ENCODE results near the gene ETV3. TPM values are rescaled to one million over a fixed set of nuclear protein-coding genes. Genes with fewer than 3 reads are reported as not detected.

Gene ETV3
- total and polyA plus RNA-seq, 2 of the 4 experiments (the other 2 are of a cell fraction): 6.4 to 14.7 TPM

DNA sequence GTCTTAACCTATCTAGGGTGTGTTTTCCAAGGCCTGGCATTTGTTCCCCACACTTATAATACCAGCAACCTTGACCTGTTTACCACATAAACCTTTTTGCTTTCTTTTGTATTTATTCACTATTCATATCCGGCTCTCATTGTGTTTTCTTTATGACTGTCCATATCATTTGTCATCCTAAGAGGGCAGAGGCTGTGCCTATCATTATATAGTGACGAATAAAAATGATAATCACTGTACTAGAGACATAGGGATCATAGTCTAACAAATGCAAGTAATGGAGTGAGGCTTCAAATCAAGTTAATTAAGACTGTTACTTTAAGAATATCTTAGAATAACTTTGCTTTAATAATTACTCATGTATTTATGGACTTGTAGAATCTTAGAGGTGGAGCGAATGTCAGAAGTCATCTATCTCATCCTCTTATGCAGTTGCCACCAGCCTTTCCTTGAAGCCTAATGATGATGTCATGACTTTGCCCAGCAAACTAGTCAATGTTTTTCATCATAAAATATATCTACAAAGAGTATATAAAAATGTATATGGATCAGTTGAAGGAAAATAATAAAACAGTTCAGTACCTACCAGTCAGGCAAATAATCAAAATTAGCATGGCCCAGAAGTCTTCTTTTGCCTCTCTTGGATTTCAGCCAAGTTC is 4.7 kb upstream of the ETV3 start:
- H3K18ac ChIP-seq (ENCODE audit: low read depth, low read length): no peak overlapping the region
- ChIA-PET CTCF (interaction anchor here (1.0 kb wide), 1 partner anchor 12 kb away, joined by 3 read pairs; no protein-coding TSS in a partner anchor), POLR2A (ENCODE audit: unreplicated experiment) (no interaction called here)
- H3K27me3 ChIP-seq (ENCODE audit: control insufficient read depth, insufficient read depth, low read length): no peaks in the 10 kb centered on the region
- no peak overlapping the region for H3K4me3 ChIP-seq (ENCODE audit: insufficient read depth, low read depth, low read length)
- dilution Hi-C loops (cut with HindIII; ENCODE audit: low sequenced_read_pairs, unreplicated experiment): no loop called here
- no peak overlapping the region for H3K56ac ChIP-seq (ENCODE audit: extremely low read depth, insufficient read depth, low read length)
- intact Hi-C loops (cut with micrococcal nuclease): no loop called here
- no peaks in the 10 kb centered on the region for H3K9me3 ChIP-seq (ENCODE audit: control insufficient read depth, insufficient read depth, low read length)
- no peak overlapping the region for H2BK120ac ChIP-seq (ENCODE audit: low read depth, low read length)
- BruUV-seq (replicated peaks): no TSS peak
- H3K36me3 ChIP-seq (ENCODE audit: control insufficient read depth, insufficient read depth, low read length): no peaks in the 10 kb centered on the region
- no peak overlapping the region for H2AK5ac ChIP-seq (ENCODE audit: low read depth, low read length)
- H2AK9ac ChIP-seq (replicated peaks; ENCODE audit: low read depth, low read length, poor library complexity): no peak overlapping the region
- H3K4me2 ChIP-seq (ENCODE audit: low read depth, low read length): no peak overlapping the region
- peaks cover 0 to 1% of the 10 kb centered on the region in 2 experiments; a peak in 1 of 4 replicates for H3K79me1 ChIP-seq (ENCODE audit: low read depth in 1 of 2, low read length in 2 of 2)
- H4K5ac ChIP-seq (ENCODE audit: low read depth, low read length): no peak overlapping the region
- no peak overlapping the region for H3K4ac ChIP-seq (ENCODE audit: low read depth, low read length)
- TF ChIP-seq RAD21 (IDR thresholded peaks at IDR 0.05; ENCODE audit: low read length): no peak
- TF ChIP-seq CEBPB (IDR thresholded peaks at IDR 0.05; ENCODE audit: low read depth, low read length): no peak
- TF ChIP-seq NFE2L2 (IDR thresholded peaks at IDR 0.05; ENCODE audit: low read depth, low read length): no peak
- no peak for TF ChIP-seq RCOR1 (IDR thresholded peaks at IDR 0.05; ENCODE audit: insufficient replicate concordance, low read length)
- no peak for TF ChIP-seq CHD1 (IDR thresholded peaks at IDR 0.05; ENCODE audit: low read depth, low read length)
- no peak for TF ChIP-seq RFX5 (IDR thresholded peaks at IDR 0.05; ENCODE audit: low read depth, low read length)
- TF ChIP-seq MAZ (IDR thresholded peaks at IDR 0.05; ENCODE audit: borderline replicate concordance, low read depth, low read length): no peak
- no peak for TF ChIP-seq MXI1 (IDR thresholded peaks at IDR 0.05; ENCODE audit: borderline replicate concordance, low read depth, low read length)
- TF ChIP-seq SMC3 (IDR thresholded peaks at IDR 0.05; ENCODE audit: low read depth, low read length): no peak
- TF ChIP-seq, protein P1, sequence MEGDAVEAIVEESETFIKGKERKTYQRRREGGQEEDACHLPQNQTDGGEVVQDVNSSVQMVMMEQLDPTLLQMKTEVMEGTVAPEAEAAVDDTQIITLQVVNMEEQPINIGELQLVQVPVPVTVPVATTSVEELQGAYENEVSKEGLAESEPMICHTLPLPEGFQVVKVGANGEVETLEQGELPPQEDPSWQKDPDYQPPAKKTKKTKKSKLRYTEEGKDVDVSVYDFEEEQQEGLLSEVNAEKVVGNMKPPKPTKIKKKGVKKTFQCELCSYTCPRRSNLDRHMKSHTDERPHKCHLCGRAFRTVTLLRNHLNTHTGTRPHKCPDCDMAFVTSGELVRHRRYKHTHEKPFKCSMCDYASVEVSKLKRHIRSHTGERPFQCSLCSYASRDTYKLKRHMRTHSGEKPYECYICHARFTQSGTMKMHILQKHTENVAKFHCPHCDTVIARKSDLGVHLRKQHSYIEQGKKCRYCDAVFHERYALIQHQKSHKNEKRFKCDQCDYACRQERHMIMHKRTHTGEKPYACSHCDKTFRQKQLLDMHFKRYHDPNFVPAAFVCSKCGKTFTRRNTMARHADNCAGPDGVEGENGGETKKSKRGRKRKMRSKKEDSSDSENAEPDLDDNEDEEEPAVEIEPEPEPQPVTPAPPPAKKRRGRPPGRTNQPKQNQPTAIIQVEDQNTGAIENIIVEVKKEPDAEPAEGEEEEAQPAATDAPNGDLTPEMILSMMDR (conservative IDR thresholded peaks at IDR 0.05; ENCODE audit: low read depth, low read length): no peak
- TF ChIP-seq FOS (IDR thresholded peaks at IDR 0.05; ENCODE audit: low read depth, low read length): no peak
- no peak for TF ChIP-seq MAFK (IDR thresholded peaks at IDR 0.05; ENCODE audit: low read depth, low read length)
- TF ChIP-seq, protein P2, sequence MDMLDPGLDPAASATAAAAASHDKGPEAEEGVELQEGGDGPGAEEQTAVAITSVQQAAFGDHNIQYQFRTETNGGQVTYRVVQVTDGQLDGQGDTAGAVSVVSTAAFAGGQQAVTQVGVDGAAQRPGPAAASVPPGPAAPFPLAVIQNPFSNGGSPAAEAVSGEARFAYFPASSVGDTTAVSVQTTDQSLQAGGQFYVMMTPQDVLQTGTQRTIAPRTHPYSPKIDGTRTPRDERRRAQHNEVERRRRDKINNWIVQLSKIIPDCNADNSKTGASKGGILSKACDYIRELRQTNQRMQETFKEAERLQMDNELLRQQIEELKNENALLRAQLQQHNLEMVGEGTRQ (IDR thresholded peaks at IDR 0.05; ENCODE audit: low read depth, low read length): no peak
- TF ChIP-seq, protein P3, sequence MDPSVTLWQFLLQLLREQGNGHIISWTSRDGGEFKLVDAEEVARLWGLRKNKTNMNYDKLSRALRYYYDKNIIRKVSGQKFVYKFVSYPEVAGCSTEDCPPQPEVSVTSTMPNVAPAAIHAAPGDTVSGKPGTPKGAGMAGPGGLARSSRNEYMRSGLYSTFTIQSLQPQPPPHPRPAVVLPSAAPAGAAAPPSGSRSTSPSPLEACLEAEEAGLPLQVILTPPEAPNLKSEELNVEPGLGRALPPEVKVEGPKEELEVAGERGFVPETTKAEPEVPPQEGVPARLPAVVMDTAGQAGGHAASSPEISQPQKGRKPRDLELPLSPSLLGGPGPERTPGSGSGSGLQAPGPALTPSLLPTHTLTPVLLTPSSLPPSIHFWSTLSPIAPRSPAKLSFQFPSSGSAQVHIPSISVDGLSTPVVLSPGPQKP (IDR thresholded peaks at IDR 0.05; ENCODE audit: borderline replicate concordance, low read depth, low read length): no peak
- TF ChIP-seq BHLHE40 (IDR thresholded peaks at IDR 0.05; ENCODE audit: low read depth, low read length): no peak
- TF ChIP-seq POLR2A (IDR thresholded peaks at IDR 0.05; ENCODE audit: low read depth, low read length): no peak
- H3K4me1 ChIP-seq (ENCODE audit: control insufficient read depth, insufficient read depth, low read length): peaks cover 2% of the 10 kb centered on the region; the same call in 1 of the 2 replicates
- no peak overlapping the region for H3K9ac ChIP-seq (ENCODE audit: low read depth, low read length)
- H3K9me1 ChIP-seq (ENCODE audit: insufficient read depth, low read length): 0 out of 2 replicates have a peak, but pooled peaks cover 1% of the 10 kb centered on the region
- DNase-seq (no peak), ATAC-seq (ENCODE audit: low read depth) (no peak)
- no peak overlapping the region for H2BK15ac ChIP-seq (ENCODE audit: low read depth, low read length)
- no peak overlapping the region for H3K23ac ChIP-seq (ENCODE audit: low read depth, low read length)
- no peak overlapping the region for H2AFZ ChIP-seq (replicated peaks; ENCODE audit: low read length, poor library complexity)
- no peak overlapping the region for H4K8ac ChIP-seq (ENCODE audit: low read depth in 2 of 2, low read length in 2 of 2)
- H4K20me1 ChIP-seq (ENCODE audit: insufficient read depth, low read length): 0 out of 2 replicates have a peak, but pooled peaks cover under 1% of the 10 kb centered on the region
- H4K91ac ChIP-seq (ENCODE audit: insufficient read depth, low read depth, low read length): no peak overlapping the region
- H3K14ac ChIP-seq (replicated peaks; ENCODE audit: low read depth, low read length): no peak overlapping the region
- no CpG with 5 or more reads among the region's 3 CpGs for WGBS, 2 experiments (ENCODE audit: extremely low coverage in 2 of 2, insufficient read length in 1 of 2)
- no peak overlapping the region for H3K27ac ChIP-seq (ENCODE audit: insufficient read depth, low read length)
- no peak overlapping the region for H2BK5ac ChIP-seq (ENCODE audit: low read depth, low read length, poor library complexity, severe bottlenecking)
- no peak overlapping the region for H2BK20ac ChIP-seq (ENCODE audit: low read depth, low read length)
- in situ Hi-C loops (cut with MboI; ENCODE audit: low sequenced_read_pairs): no loop called here
